HG02943 (cell line): ENCODE results near the gene IL1RAPL2.
"Not testable (repeated sequence)": the region's sequence is repeated elsewhere in the genome, so short reads cannot be mapped to it uniquely, and the experiment has no call there.

Source experiments
- ATAC-seq: cut with Tn5 transposase; IDR thresholded peaks from one replicate; pipeline ENCODE4 v1.9.1; 2021; ENCODE audit warnings: mild to moderate bottlenecking, low read depth, moderate library complexity; ENCODE audit not compliant: unreplicated experiment

IL1RAPL2 gene

DNA sequence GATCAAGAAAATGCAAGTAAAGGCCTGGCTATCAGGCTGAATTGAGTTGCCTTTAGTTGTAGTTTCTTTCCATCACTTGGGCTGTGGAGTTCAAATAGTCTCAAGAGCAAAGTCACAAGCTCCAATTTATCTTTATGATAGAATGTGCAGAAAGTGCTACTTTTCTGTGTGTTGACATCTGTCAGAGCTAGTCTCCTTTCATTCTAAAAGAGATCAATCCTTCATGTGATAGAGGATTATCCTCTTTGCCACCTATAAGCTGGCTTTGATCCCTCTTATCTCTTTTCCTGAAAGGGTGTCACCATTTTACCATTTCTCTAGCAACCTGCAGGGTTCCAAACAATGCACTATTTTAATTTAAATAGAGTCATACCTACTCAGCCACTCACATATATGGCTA lies 429.5 kb downstream of the IL1RAPL2 start:
- no peak for ATAC-seq

DNA sequence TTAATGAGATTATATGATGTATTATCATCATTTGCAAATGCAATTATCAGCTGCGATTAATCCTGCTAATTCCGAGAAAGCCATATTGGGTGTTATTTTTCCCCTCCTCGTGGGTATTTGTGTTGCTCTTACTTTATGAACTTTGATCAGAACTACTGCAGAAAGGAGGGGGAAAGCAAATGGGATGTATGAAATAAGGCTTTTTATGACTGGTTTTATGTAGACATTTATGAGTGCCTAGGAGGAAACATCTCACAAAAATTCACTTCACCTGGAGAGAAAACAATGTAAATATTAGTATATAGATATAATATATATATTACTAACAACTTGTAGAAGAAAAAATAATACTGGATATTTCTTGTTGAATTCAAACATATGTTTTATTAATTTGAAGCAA lies 440.1 kb downstream of the IL1RAPL2 start:
- ATAC-seq: no peak

DNA sequence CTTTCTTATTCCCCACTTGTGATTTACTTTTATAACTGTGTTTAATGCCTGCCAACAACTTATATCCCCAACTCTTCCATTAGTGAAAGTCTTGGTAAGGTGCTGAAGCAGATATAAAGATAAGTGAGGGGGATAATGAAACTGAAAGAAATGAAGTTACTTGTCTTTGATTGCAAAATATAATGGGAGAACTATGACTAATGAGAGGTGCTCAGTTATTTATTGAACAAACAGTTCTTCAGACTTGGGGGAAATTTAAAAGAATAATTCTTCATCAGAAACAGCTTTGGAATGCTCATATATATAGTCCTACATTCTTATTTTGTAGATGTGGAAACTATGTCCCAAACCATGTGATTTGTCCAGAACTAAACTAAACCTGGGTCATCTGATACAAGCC lies 441.0 kb downstream of the IL1RAPL2 start:
- ATAC-seq: no peak

DNA sequence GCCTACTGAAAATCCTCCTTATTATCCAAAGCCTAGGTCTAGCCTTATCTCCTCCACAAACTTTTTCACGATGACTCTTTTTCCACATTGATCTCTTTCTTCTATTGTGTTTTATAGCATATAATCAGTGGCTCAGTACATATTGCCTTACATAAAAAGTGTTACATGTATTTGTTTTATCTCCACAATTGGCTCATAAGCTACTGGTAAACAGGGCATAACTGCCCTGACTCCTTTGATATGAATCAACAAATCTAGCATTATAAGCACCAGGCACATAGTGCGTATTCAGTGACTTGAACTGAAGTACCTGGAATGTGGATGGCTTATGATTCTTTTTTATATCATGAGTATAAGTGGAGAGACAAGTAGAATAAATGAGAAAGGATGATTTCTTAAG lies 447.7 kb downstream of the IL1RAPL2 start:
- ATAC-seq: no peak

DNA sequence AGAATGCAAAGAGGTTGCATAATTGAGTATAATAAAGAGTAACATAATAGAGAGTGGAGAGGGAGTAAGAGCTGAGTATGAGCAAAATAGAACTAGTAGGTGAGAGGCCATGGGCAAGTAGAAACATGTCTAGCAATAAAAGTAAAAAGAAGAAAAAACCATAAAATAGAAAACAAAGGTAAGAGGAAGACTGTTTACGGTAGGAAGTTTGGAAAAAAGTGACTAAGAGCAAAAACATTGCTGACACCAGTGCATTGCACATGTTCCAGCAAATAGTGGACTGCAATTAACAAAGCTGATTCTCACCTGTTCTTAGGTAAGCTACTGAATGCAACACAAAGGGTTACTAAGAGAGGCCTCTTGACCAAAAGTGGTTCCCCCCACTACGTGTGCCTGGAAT lies 451.6 kb downstream of the IL1RAPL2 start:
- no peak for ATAC-seq

DNA sequence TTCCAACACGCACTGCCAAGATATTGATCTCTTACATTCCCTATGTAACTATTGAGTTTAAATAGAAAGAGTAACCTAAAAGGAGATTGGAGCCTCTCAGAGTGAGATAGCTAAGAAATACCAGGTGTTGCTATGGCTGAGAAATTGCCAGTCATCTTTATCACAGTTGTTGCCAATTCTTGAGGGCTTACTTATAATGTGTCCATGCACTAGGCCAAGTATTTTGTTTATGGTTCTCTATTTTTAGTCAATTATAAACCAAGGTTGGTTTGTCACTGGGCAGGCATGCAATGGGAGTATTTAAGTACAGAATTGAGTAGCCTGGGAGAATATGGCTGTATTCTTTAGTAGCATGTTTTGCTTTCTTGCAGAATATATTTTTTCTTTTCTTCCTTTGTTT lies 452.9 kb downstream of the IL1RAPL2 start:
- no peak for ATAC-seq

DNA sequence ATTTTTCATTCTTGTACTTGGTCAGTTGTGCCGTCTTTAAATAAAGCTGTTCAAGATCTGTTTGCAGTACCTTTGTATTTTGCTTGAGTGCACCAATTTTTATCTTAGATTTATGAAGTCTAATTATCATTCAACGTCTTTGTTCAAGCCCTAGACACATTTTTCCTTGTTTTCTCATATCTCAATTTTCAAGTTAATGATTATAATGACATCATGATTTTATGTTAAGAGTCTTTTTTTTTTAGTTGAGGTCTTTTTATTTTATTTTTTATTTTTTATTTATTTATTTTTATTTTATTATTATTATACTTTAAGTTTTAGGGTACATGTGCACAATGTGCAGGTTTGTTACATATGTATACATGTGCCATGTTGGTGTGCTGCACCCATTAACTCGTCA lies 463.0 kb downstream of the IL1RAPL2 start:
- not testable (repeated sequence) for ATAC-seq

DNA sequence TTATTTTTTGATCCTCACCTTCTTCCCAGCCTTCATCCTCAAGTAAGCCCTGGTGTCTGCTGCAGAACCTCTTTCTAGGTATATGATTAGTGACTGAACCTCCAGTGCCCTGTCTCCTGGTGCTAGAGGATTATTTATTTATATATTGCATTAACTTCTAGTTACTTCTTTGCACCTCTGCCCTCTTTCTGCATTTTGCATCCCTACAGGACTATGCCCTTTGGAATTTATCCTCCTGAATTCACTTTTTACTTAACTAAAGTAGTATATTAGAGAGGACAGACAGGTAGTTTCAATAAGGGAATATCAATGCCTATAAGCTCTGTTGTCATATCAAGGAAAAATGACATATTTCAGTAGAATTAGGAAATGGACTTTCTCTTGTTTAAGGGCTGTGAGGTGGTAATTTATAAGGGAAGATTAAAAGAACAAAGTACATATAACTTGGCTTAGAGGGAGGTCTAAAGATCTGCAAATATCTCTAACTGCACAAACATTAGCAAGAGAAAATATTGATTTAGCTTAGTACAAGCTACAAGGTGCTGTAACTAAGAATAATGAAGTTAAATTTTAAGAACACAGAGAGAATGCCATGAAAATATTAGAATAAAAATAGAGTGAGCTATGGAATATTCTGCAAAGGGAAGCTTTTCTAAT lies 472.8 kb downstream of the IL1RAPL2 start:
- ATAC-seq: no peak

DNA sequence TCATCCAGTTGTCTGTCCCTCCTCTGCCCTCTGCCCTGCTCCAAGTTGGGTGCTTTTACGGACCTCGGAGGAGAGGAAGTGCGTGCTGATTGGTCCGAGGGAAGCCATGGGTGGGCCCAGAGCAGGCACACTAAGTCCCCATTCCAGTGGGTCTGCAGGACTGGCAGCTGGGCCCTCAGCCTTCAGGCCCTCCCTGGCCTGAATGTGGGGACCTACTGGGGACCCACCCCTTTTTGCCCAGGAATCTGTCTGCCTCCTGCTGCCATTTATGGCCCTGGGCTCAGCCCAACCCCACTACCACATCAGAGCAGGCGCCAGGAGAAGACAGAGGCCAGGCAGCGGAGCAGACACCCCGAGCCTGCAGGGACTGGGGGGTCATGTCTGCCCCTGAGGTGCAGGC lies 484.9 kb downstream of the IL1RAPL2 start:
- no peak for ATAC-seq

DNA sequence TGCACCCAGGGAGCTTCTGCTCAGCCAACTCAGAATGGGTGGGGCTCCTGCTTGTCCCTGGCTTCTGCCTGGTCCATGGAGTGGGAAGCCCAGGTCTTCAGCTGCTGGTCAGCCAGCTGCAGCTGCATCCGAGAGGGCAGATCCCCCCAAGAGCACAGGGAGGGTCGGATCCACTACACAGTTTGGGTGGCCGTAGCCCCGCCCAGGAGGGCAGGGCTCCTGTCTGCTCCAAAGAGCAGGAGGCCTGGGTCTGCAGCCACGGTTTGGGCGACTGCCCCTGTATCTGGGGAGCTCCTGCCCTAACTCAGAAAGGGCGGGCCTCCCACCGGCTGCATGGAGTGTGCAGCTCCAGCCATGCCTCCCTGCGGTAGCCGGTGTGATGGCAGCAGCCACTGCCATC lies 485.4 kb downstream of the IL1RAPL2 start:
- no peak for ATAC-seq

DNA sequence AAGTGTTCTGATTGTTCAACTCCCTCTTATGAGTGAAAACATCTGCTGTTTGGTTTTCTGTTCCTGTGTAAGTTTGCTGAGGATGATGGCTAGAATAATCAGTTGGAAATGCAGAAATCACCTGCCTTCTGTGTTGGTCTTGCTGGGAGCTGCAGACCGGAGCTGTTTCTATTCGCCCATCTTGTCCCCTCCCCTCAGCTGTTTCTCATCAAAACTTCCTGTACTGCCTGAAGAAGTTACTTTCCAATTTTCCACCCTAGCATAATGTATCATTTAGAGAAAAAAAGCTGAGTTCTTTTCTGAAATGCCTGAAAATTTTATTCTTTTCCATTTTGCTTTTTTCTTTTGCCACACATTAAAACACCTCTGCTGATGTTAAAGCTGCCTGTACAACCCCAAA lies 486.9 kb downstream of the IL1RAPL2 start:
- no peak for ATAC-seq

DNA sequence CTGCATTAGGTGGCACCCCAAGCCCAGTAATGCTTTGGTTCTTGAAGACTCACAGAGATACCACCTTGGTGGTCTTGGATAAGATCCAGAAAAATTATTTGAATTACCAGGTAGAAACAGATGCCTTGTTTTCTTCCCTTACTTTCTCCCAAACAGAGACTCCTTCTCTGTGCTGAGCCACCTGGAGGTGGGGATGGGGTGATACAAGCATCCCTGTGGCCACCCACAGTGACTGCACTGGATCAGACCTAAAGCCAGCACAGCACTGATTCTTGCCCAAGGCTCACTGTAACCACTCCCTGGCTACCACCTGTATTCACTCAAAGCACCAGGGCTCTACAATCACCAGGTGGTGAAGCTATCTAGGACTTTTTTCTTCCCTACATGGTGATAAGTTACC lies 497.7 kb downstream of the IL1RAPL2 start:
- no peak for ATAC-seq

DNA sequence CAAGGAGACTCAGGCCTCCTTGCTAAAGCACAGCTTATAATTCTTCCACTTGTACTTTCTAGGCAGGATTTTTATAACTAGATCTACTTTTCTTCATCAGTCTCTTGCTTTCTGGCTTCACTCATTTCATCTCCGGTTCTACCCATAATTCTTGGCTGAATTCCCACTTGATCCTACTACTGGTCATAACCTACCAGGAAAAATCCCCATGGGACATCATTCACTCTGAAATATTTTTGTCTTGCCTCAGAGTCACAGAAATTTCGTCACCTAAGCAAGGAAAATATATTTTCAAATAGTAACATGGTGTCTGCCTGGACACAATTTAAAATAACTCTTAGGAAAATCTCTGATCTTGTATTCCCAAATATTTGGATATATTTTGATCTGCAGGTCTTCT lies 532.2 kb downstream of the IL1RAPL2 start:
- ATAC-seq: no peak

DNA sequence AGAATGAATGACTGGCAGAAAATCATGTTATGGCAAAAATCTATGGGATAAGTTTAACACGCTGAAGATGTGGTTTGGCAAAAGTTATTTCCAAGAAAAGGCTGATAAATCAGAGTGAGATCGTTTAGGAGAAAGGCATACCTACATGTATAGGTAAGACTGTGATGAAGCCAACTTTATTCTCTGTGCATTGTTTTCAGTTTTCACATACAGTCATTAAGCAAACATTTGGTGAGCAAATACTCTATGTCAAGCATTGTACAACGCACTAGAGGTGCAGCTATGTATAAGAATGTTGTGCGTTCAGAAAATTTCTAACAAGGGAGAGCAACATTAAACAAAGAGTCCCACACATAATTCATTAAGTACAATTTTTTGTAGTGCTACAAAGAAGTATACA lies 532.8 kb downstream of the IL1RAPL2 start:
- ATAC-seq: no peak

DNA sequence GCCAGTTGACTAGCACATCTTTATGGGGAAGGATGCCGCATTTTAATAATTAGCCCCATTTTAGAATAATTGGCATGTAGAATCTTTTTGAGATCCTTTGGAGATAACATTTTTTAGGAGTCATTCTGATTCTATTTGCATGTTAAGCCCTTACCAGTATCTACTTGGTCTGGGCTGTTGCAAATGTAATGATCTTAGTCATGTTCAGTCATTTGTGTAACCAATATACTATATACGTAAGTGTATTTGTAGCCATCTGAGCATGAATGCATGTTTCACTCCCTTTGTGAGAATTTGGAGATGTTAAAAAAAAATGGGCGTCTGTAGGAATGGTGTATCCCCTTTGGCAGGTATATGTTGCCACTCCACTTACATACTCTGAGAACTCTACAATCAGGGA lies 535.4 kb downstream of the IL1RAPL2 start:
- no peak for ATAC-seq

DNA sequence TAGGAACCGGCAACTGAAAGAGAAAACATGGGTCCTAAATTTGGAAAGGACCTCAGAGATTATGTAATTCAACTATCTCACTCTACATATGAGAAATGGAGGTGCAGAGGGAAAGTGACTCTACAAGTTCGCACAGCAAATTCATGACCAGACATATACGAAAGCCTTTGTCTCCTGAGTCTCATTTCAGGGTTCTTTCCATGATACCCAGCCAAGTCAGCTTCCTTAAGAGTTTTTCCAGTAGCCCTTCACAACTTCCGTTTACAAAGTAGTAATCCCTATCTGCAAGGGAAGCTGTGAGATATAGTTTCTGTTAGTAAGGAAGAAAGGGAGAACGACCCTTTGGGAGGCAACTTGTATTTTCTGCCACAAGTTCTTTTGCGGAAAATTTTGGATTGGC lies 543.9 kb downstream of the IL1RAPL2 start:
- ATAC-seq: no peak

DNA sequence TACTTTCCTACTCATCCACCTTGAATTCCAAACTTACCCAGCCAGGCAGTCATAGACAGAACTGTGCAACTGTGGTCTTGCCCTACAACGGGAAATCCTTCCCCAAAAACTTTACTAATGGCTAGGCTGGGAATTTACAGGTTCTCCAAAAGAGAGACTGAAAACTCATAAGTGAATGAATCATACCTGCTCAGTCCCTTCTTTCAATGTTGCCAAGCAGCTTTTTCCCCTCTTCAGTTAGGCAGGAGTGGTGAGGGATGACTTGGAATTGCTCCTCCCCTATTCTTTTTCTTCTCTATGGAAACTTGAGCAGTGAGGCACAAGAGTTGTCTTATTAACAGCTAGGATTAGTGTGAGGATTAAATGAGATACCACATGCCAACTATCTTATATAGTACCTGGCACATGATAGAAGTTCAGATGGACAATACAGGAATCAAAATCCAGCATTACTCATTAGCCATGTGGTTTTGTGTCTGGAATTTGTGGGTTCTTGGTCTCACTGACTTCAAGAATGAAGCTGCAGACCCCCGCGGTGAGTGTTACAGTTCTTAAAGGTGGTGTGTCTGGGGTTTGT lies 548.6 kb downstream of the IL1RAPL2 start:
- ATAC-seq: no peak

DNA sequence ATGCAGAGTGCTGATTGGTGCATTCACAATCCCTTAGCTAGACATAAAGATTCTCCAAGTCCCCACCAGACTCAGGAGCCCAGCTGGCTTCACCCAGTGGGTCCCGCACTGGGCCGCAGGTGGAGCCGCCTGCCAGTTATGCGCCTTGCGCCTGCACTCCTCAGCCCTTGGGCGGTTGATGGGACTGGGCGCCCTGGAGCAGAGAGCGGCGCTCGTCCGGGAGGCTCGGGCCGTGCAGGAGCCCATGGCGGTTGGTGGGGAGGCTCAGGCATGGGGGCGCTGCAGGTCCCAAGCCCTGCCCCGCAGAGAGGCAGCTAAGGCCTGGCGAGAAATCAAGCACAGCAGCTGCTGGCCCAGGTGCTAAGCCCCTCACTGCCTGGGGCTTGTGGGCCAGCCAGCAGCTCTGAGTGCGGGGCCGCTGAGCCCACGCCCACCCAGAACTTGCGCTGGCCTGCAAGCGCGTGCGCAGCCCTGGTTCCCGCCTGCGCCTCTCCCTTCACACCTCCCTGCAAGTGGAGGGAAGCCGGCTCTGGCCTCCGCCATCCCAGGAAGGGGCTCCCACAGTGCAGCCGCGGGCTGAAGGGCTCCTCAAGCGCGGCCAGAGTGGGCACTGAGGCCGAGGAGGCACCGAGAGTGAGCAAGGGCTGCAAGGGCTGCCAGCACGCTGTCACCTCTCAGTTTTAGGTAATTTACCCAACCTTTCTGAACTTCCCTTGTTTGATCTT lies 549.8 kb downstream of the IL1RAPL2 start:
- ATAC-seq: not testable (repeated sequence)

DNA sequence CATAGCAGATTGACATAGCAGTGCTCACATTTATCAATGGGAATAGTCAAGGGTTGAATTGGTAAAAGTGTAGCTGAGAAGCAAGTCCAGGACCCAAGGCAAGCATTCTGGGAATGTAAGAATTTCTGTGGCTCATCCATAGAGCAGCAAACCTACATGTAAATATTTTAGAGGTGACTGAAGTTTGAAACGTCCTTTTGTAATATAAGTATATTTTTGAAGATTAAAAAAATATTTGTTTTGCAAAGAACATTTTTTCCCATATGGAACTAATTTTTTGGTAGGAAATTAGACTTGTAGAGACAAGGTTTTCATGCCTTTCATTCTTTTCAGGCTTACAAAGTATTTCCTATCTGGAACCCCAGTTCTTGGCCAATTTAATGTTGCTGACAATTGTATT lies 550.5 kb downstream of the IL1RAPL2 start:
- ATAC-seq: no peak

DNA sequence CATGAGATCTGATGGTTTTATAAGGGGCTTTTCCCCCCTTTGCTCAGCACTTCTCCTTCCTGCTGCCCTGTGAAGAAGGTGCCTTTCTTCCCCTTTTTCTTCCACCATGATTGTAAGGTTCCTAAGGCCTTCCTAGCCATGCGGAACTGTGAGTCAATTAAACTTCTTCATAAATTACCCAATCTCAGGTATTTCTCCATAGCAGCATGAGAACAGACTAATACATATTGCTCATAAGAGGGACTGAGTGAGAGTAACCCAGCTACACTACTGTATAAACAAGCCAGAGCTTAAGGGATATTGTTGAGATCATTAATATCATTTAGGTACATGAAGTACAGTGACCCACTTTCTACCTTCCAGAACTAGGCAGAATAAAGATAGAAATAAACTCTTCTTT lies 551.6 kb downstream of the IL1RAPL2 start:
- no peak for ATAC-seq

DNA sequence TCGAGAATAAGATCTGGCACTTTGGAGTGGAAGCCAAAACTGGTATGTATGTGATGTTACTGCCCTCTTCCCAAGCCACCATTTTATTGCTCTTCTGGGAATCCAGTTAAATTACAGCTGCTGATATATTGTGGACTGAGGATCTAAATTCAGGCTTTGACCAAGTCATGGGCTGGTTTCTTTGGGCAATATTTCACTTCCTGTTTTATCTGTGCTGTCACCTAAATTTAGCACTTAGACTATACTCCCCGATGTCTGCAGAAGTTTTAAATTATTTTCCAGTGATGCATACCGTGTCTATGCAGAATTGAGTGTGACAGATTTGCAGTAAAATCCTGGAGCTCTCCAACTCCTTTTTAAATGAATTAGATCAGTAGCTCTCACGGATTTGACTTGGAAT lies 554.5 kb downstream of the IL1RAPL2 start:
- ATAC-seq: no peak

DNA sequence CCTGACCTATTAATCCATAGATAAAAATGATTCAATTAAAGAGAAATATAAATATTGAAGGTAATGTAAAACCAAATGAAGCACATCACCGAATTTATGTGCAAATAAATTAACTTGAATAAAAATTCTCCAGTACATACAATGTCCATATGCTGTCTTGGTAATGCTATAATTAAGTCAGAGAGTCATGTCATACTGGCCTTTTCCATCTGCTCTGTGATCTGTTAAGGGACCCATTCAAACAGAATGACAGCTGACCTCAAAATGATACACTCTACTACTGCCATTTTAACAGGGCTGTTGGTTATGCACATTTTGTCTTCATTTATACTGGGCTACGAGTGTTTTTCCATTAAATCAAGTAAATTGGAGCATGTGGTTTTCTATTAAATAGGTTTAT lies 555.2 kb downstream of the IL1RAPL2 start:
- no peak for ATAC-seq
